ENCODE results near the gene OASL. TPM values are rescaled to one million over a fixed set of nuclear protein-coding genes. Genes with fewer than 3 reads are reported as not detected.

The OASL gene
- polyA plus RNA-seq (2012; rRNA removed) = 0.37 and 0.41 TPM in 2 replicates
- 0.27 and 0.39 TPM in 2 replicates for polyA plus RNA-seq (2012; cell fraction: cytosol; rRNA removed)
- 0.15 and 0.19 TPM in 2 replicates for polyA plus RNA-seq (2012; cell fraction: nucleus; rRNA removed)

- ChIA-PET CTCF (interaction anchor here (0.5 to 1.5 kb wide), 2 partner anchors 12 to 755 kb away, joined by 3 to 4 read pairs; no protein-coding TSS in a partner anchor), POLR2A (no interaction called here)
- Histone ChIP-seq H3F3A (replicated peaks; ENCODE audit: insufficient read depth) (peaks cover 8% of the 10 kb centered on the region), H4K20me1 (ENCODE audit: insufficient read depth) (no peaks in the 10 kb centered on the region), H3K36me3 (replicated peaks in 1 of 2; ENCODE audit: control insufficient read depth in 1 of 2, insufficient read depth in 2 of 2, low read length in 1 of 2) (no peaks in the 10 kb centered on the region), H3K27ac (ENCODE audit: low read depth in 2 of 2, low read length in 1 of 2) (no peak within 1 kb of the TSS), H3K9me2 (no peaks in the 10 kb centered on the region), H3K9me3 (no peaks in the 10 kb centered on the region), H3K4me3 (ENCODE audit: low read depth in 2 of 2, low read length in 1 of 2) (peak within 1 kb of the TSS; percentile 37 to 47; a peak in 3 of 4 replicates), H3K9ac (no peak within 1 kb of the TSS), H3K4me2 (peak within 1 kb of the TSS; percentile 64), H3K79me2 (ENCODE audit: insufficient read depth) (no peaks in the 10 kb centered on the region), H2AFZ (ENCODE audit: low read depth) (peak within 1 kb of the TSS; percentile 36; the same call in 1 of the 2 replicates), H3K27me3 (ENCODE audit: insufficient read depth) (no peaks in the 10 kb centered on the region), H3K4me1 (ENCODE audit: control insufficient read depth in 1 of 2, insufficient read depth in 2 of 2, low read depth in 1 of 2, low read length in 1 of 2) (peaks cover 7 to 30% of the 10 kb centered on the region in 2 experiments; a peak in 2 of 4 replicates)
- DNase-seq = peak; percentile 34
- 28% methylated on average over 10 of the region's 13 CpGs for WGBS (ENCODE audit: low lambda C conversion rate)
- TF ChIP-seq EZH2phosphoT487 (IDR thresholded peaks at IDR 0.05; ENCODE audit: borderline replicate concordance, low read depth) = no peak
- 0 out of 2 replicates have a peak, but pooled peaks have one; percentile 10 for TF ChIP-seq PBX3 (IDR thresholded peaks at IDR 0.05)
Observed at GRCh38 chr12:121038861-121039668, at the start of gene OASL. Gene OASL (minus strand): TSS chr12:121039246. CDS start chr12:121038971, 275 bp downstream.

GRCh38 chr12:121088195-121088585 lies 49.1 kb upstream of the OASL start:
- H2AFZ ChIP-seq (ENCODE audit: low read depth) = no peak overlapping the region
- DNase-seq = no peak
- no peak overlapping the region for H3K9ac ChIP-seq
- no peak overlapping the region for H3K4me2 ChIP-seq
- H4K20me1 ChIP-seq (ENCODE audit: insufficient read depth) = no peaks in the 10 kb centered on the region
- no peaks in the 10 kb centered on the region for H3K9me3 ChIP-seq
- H3K27ac ChIP-seq (ENCODE audit: low read depth in 2 of 2, low read length in 1 of 2) = no peak overlapping the region
- TF ChIP-seq ZBTB33 (IDR thresholded peaks at IDR 0.05; ENCODE audit: borderline replicate concordance, low read depth) (no peak), POLR2AphosphoS5 (IDR thresholded peaks at IDR 0.05; ENCODE audit: low read depth, low read length) (no peak), GATA2 (CRISPR knock-in tag; IDR thresholded peaks at IDR 0.05) (no peak), EP300 (IDR thresholded peaks at IDR 0.05; ENCODE audit: borderline replicate concordance in 1 of 2, low read depth in 1 of 2, low read length in 1 of 2) (no peak), REST (IDR thresholded peaks at IDR 0.05; ENCODE audit: low read depth, low read length) (no peak), MXI1 (IDR thresholded peaks at IDR 0.05; ENCODE audit: low read depth, low read length) (no peak)
- no peaks in the 10 kb centered on the region for H3F3A ChIP-seq (replicated peaks; ENCODE audit: insufficient read depth)
- no peaks in the 10 kb centered on the region for H3K36me3 ChIP-seq (replicated peaks in 1 of 2; ENCODE audit: control insufficient read depth in 1 of 2, insufficient read depth in 2 of 2, low read length in 1 of 2)
- H3K79me2 ChIP-seq (ENCODE audit: insufficient read depth) = no peaks in the 10 kb centered on the region
- no peaks in the 10 kb centered on the region for H3K9me2 ChIP-seq
- H3K27me3 ChIP-seq (ENCODE audit: insufficient read depth) = peaks cover 7% of the 10 kb centered on the region; the same call in 1 of the 2 replicates
- 79% methylated on average over 6 of the region's 6 CpGs for WGBS (ENCODE audit: low lambda C conversion rate)
- ChIA-PET POLR2A (no interaction called here), CTCF (interaction anchor here (0.6 to 1.4 kb wide), 5 partner anchors 9 to 504 kb away, joined by 3 read pairs; no protein-coding TSS in a partner anchor)
- no peaks in the 10 kb centered on the region for H3K4me1 ChIP-seq (ENCODE audit: control insufficient read depth in 1 of 2, insufficient read depth in 2 of 2, low read depth in 1 of 2, low read length in 1 of 2)
- H3K4me3 ChIP-seq (ENCODE audit: low read depth in 2 of 2, low read length in 1 of 2) = no peak overlapping the region

Data from SK-N-SH (cell line).